Kidney epithelial cell (primary cell): Measurements from ENCODE around the gene PCDHGA6. TPM values are rescaled to one million over a fixed set of nuclear protein-coding genes. Genes with fewer than 3 reads are reported as not detected.
"Not testable (repeated sequence)": the region's sequence is repeated elsewhere in the genome, so short reads cannot be mapped to it uniquely, and the experiment has no call there.

Experiments used
- DNase-seq: peaks from one replicate; pipeline ENCODE4 v3.0.0-alpha.2; 2010; ENCODE audit warnings: low read depth
- H3K27me3 ChIP-seq: 2 replicates; pipeline ENCODE4 v1.6.0; 2011; ENCODE audit warnings: low read length; ENCODE audit not compliant: control insufficient read depth, insufficient read depth
- H3K36me3 ChIP-seq: 2 replicates; pipeline ENCODE4 v1.5.1; 2011; ENCODE audit warnings: low read length; ENCODE audit not compliant: control insufficient read depth, insufficient read depth
- H3K4me3 ChIP-seq: 2 replicates; pipeline ENCODE4 v1.5.1; 2011; ENCODE audit warnings: low read depth, mild to moderate bottlenecking, control low read depth, low read length
- total RNA-seq: library from RNA; depleted of rRNA; stranded (reverse); fragments of >200 nt; gene quantifications from 2 replicates; pipeline ENCODE4 v1.2.3, GENCODE V29; 2015
- TF ChIP-seq, protein P1 (sequence below): IDR thresholded peaks from 2 replicates; pipeline ENCODE4 v1.5.1; 2011; ENCODE audit warnings: mild to moderate bottlenecking, moderate library complexity, low read length, control low read depth, inconsistent platforms; ENCODE audit not compliant: insufficient read depth, poor library complexity, severe bottlenecking

Gene PCDHGA6
- total RNA-seq, 1 donor from 2014 or later: 1.7 TPM

GRCh38 chr5:141399555-141400258 is 26.0 kb downstream of the PCDHGA6 start:
- Histone ChIP-seq H3K27me3 (peaks cover 15% of the 10 kb centered on the region), H3K36me3 (no peaks in the 10 kb centered on the region), H3K4me3 (no peak overlapping the region)
- TF ChIP-seq, protein P1, sequence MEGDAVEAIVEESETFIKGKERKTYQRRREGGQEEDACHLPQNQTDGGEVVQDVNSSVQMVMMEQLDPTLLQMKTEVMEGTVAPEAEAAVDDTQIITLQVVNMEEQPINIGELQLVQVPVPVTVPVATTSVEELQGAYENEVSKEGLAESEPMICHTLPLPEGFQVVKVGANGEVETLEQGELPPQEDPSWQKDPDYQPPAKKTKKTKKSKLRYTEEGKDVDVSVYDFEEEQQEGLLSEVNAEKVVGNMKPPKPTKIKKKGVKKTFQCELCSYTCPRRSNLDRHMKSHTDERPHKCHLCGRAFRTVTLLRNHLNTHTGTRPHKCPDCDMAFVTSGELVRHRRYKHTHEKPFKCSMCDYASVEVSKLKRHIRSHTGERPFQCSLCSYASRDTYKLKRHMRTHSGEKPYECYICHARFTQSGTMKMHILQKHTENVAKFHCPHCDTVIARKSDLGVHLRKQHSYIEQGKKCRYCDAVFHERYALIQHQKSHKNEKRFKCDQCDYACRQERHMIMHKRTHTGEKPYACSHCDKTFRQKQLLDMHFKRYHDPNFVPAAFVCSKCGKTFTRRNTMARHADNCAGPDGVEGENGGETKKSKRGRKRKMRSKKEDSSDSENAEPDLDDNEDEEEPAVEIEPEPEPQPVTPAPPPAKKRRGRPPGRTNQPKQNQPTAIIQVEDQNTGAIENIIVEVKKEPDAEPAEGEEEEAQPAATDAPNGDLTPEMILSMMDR: no peak
- DNase-seq: no peak

- TF ChIP-seq, protein P1: peak; percentile 21
- no peak for DNase-seq
- Histone ChIP-seq H3K4me3 (peak within 1 kb of the TSS; percentile 26), H3K36me3 (no peaks in the 10 kb centered on the region), H3K27me3 (peaks cover 14% of the 10 kb centered on the region)
Measured at GRCh38 chr5:141402553-141403243, 29.0 kb downstream of the PCDHGA6 start, which contains the start of gene PCDHGA9. Gene PCDHGA9, plus strand, starts transcription at chr5:141402778. Its CDS starts 175 bp downstream, at chr5:141402953.

DNA sequence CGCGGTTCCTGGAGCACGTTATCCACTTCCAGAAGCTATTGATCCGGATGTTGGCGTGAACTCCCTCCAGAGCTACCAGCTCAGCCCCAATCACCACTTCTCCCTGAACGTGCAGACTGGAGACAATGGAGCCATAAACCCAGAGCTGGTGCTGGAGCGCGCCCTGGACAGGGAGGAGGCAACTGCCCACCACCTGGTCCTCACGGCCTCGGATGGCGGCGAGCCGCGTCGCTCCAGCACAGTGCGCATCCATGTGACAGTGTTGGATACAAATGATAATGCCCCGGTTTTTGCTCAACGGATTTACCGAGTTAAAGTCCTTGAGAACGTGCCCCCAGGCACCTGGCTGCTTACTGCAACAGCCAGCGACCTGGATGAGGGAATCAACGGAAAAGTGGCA is 29.7 kb downstream of the PCDHGA6 start:
- no peak for DNase-seq
- peaks cover 16% of the 10 kb centered on the region for H3K27me3 ChIP-seq
- TF ChIP-seq, protein P1: no peak
- H3K4me3 ChIP-seq: no peak overlapping the region
- H3K36me3 ChIP-seq: no peaks in the 10 kb centered on the region

- TF ChIP-seq, protein P1: peak; percentile 58
- DNase-seq, H3K36me3 ChIP-seq: not testable (repeated sequence)
- Histone ChIP-seq H3K27me3 (peaks cover 15% of the 10 kb centered on the region), H3K4me3 (peak within 1 kb of the TSS; percentile 3)
Measured at GRCh38 chr5:141407790-141408505, 34.3 kb downstream of the PCDHGA6 start, which contains the start of gene PCDHGB6. Gene PCDHGB6, plus strand, starts transcription at chr5:141408021. Its CDS starts 182 bp downstream, at chr5:141408203.

DNA sequence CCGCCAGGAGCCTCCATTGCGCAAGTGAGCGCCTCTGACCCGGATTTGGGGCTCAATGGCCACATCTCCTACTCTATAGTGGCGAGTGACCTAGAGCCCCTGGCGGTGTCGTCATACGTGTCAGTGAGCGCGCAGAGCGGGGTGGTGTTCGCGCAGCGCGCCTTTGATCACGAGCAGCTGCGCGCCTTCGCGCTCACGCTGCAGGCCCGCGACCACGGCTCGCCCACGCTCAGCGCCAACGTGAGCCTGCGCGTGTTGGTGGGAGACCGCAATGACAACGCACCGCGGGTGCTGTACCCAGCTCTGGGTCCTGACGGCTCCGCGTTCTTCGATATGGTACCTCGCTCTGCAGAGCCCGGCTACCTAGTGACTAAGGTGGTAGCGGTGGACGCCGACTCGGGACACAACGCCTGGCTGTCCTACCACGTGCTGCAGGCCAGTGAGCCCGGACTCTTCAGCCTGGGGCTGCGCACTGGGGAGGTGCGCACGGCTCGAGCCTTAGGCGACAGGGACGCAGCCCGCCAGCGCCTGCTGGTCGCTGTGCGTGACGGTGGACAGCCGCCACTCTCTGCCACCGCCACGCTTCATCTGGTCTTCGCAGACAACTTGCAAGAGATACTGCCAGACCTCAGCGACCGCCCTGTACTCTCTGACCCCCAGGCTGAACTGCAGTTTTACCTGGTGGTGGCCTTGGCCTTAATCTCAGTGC is 36.1 kb downstream of the PCDHGA6 start:
- Histone ChIP-seq H3K36me3 (no peaks in the 10 kb centered on the region), H3K4me3 (no peak overlapping the region), H3K27me3 (peaks cover 15% of the 10 kb centered on the region)
- no peak for DNase-seq
- TF ChIP-seq, protein P1: no peak
